NB4 (cell line): Measurements from ENCODE around the gene RAI1.

Experiments used
- CTCF ChIP-seq: IDR thresholded peaks from one replicate; pipeline ENCODE4 v1.5.1; 2012; ENCODE audit warnings: low read depth, low read length
- MYC ChIP-seq: IDR thresholded peaks from 2 replicates; pipeline ENCODE4 v1.6.1; 2011; ENCODE audit warnings: low read depth, low read length
- POLR2A ChIP-seq: IDR thresholded peaks from 2 replicates; pipeline ENCODE4 v1.6.1; 2011; ENCODE audit warnings: mild to moderate bottlenecking; ENCODE audit not compliant: insufficient read length; ENCODE audit errors: extremely low read depth

GRCh38 chr17:17808706-17809432 is 127.6 kb downstream of the RAI1 start:
- TF ChIP-seq CTCF (no peak), POLR2A (no peak), MYC (no peak)
